ENCODE results near the gene CFAP57.
A peak's percentile ranks its signal among the peaks of the same experiment; 100 is the strongest.

CFAP57 gene

GRCh38 chr1:43270421-43271095 lies 98.4 kb downstream of the CFAP57 start:
- Mint-ChIP-seq H3K9me3 (peaks cover 7% of the 10 kb centered on the region), H3K27ac (peak overlapping the region; percentile 71 to 88 (median 85)), H3K36me3 (ENCODE audit: low read depth) (no peaks in the 10 kb centered on the region), H3K27me3 (ENCODE audit: low read depth) (peaks cover 30% of the 10 kb centered on the region), H3K4me3 (peak overlapping the region; percentile 84 to 85 (median 84)), H3K4me1 (peaks cover 15% of the 10 kb centered on the region)
- TF ChIP-seq, protein P1, sequence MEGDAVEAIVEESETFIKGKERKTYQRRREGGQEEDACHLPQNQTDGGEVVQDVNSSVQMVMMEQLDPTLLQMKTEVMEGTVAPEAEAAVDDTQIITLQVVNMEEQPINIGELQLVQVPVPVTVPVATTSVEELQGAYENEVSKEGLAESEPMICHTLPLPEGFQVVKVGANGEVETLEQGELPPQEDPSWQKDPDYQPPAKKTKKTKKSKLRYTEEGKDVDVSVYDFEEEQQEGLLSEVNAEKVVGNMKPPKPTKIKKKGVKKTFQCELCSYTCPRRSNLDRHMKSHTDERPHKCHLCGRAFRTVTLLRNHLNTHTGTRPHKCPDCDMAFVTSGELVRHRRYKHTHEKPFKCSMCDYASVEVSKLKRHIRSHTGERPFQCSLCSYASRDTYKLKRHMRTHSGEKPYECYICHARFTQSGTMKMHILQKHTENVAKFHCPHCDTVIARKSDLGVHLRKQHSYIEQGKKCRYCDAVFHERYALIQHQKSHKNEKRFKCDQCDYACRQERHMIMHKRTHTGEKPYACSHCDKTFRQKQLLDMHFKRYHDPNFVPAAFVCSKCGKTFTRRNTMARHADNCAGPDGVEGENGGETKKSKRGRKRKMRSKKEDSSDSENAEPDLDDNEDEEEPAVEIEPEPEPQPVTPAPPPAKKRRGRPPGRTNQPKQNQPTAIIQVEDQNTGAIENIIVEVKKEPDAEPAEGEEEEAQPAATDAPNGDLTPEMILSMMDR (IDR thresholded peaks at IDR 0.05; ENCODE audit: unreplicated experiment in 3 of 3): no peak

- Mint-ChIP-seq H3K27ac (peak overlapping the region in 2 of 3 experiments; percentile 85 to 88), H3K4me1 (peaks cover 17% of the 10 kb centered on the region), H3K27me3 (ENCODE audit: low read depth) (peaks cover 25% of the 10 kb centered on the region), H3K4me3 (peak overlapping the region; percentile 84 to 85 (median 84)), H3K36me3 (ENCODE audit: low read depth) (no peaks in the 10 kb centered on the region), H3K9me3 (no peaks in the 10 kb centered on the region)
- TF ChIP-seq, protein P1 (IDR thresholded peaks at IDR 0.05; ENCODE audit: unreplicated experiment in 3 of 3): no peak
Measured at GRCh38 chr1:43271186-43272118, 99.3 kb downstream of the CFAP57 start.

GRCh38 chr1:43272161-43272560 lies 100.0 kb downstream of the CFAP57 start:
- Mint-ChIP-seq H3K4me1 (peaks cover 19% of the 10 kb centered on the region), H3K27ac (no peak overlapping the region), H3K9me3 (no peaks in the 10 kb centered on the region), H3K4me3 (no peak overlapping the region), H3K27me3 (ENCODE audit: low read depth) (peaks cover 24% of the 10 kb centered on the region), H3K36me3 (ENCODE audit: low read depth) (no peaks in the 10 kb centered on the region)
- TF ChIP-seq, protein P1 (IDR thresholded peaks at IDR 0.05; ENCODE audit: unreplicated experiment in 3 of 3): no peak

DNA sequence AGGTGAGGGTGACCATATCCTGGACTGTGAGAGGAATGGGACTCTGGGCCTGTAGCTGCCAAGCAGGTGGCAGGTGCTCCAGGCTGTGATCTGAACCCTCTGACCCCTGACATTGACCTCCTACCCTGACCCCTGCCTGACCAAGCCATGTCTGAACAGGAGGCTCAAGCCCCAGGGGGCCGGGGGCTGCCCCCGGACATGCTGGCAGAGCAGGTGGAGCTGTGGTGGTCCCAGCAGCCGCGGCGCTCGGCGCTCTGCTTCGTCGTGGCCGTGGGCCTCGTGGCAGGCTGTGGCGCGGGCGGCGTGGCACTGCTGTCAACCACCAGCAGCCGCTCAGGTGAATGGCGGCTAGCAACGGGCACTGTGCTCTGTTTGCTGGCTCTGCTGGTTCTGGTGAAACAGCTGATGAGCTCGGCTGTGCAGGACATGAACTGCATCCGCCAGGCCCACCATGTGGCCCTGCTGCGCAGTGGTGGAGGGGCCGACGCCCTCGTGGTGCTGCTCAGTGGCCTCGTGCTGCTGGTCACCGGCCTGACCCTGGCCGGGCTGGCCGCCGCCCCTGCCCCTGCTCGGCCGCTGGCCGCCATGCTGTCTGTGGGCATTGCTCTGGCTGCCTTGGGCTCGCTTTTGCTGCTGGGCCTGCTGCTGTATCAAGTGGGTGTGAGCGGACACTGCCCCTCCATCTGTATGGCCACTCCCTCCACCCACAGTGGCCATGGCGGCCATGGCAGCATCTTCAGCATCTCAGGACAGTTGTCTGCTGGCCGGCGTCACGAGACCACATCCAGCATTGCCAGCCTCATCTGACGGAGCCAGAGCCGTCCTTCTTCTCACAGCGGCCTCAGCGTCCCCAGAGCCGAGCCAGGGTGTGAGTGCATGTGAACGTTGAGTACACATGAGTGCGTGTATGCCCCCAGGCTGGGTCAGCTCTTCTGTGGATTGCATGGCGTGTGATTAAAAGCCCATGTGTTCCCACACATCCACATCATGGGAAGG lies 100.7 kb downstream of the CFAP57 start:
- TF ChIP-seq, protein P1 (IDR thresholded peaks at IDR 0.05; ENCODE audit: unreplicated experiment in 3 of 3): no peak
- Mint-ChIP-seq H3K36me3 (ENCODE audit: low read depth) (no peaks in the 10 kb centered on the region), H3K4me3 (no peak overlapping the region), H3K4me1 (peaks cover 19% of the 10 kb centered on the region), H3K9me3 (no peaks in the 10 kb centered on the region), H3K27ac (no peak overlapping the region), H3K27me3 (ENCODE audit: low read depth) (peaks cover 19% of the 10 kb centered on the region)

DNA sequence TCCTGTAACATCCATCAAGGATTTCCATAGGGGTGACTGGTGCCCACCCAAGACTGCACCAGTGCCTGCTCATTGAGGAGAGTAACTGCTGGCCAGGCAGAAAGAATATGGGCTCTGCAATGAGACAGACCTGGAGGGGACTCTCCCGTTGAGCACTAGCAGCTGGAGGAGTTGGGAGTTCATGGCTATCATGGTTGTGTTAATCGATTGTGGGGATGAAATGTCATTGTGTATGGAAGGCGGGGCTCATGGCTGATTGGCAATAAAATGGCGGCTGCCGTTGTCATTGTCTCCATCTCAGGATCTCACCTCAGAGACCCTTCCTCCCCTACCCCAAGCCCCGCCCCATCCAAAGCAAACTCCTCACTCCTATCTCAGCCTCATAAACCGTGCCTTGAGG lies 101.6 kb downstream of the CFAP57 start:
- no peaks in the 10 kb centered on the region for H3K36me3 Mint-ChIP-seq (ENCODE audit: low read depth)
- H3K4me1 Mint-ChIP-seq: peaks cover 19% of the 10 kb centered on the region
- TF ChIP-seq, protein P1 (IDR thresholded peaks at IDR 0.05; ENCODE audit: unreplicated experiment in 3 of 3): no peak
- H3K4me3 Mint-ChIP-seq: no peak overlapping the region
- no peak overlapping the region for H3K27ac Mint-ChIP-seq
- H3K27me3 Mint-ChIP-seq (ENCODE audit: low read depth): peaks cover 23% of the 10 kb centered on the region
- no peaks in the 10 kb centered on the region for H3K9me3 Mint-ChIP-seq

Data from nephron (organoid).